ENCODE measurements around the gene PES1. TPM values are rescaled to one million over a fixed set of nuclear protein-coding genes. Genes with fewer than 3 reads are reported as not detected.

The PES1 gene
- total and polyA plus RNA-seq, 2 donors (not counting 1 experiment from before 2014, with no cell fraction given) = 51.2 to 61.3 TPM

DNA sequence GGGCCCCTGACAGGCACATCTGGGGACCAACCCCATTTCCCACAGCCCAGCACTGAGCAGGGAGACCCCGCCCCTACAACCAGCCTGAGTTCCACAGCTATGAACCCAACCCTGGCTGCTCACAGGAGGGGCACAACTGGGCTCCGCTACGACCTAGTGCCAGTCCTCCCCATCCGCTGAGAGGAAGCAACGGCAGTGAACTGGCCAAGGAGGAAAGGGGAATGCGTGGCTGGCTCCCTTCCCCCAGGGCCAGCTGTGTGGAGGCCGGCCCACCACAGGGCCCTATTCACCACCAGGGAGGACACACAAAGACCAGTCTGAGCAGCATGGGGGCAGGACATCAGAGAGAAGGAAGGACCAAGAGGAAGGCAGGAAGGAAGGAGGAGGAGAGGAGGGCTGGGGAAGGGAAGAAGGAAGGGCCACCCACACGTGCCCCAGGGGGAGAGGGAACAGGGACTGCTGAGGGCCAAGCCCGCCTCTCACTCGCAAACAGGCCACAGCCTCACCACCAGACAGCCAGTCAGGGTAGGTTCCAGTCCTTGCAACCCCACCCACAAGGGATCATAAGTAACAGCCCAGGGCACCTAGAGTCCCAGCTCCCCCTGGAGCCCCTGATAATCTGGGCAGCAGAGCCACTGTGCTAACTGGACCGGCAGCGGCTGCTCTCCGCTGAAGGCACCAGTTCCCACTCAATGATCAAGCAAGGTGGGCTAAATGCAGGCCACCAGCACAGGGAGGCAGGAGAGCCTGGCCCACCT is 8.7 kb downstream of the PES1 start:
- DNase-seq (ENCODE audit: low read depth in 2 of 2) = no peak
- Histone ChIP-seq H3K36me3 (ENCODE audit: control insufficient read depth, insufficient read depth, low read length) (peaks cover 60% of the 10 kb centered on the region), H3K9ac (ENCODE audit: insufficient read depth, low read length) (no peak overlapping the region), H3K4me2 (ENCODE audit: extremely low read depth, insufficient read depth, low read length) (no peak overlapping the region), H3K79me2 (ENCODE audit: control insufficient read depth, insufficient read depth, low read length) (no peaks in the 10 kb centered on the region), H2AFZ (ENCODE audit: low read length) (no peak overlapping the region), H3K4me3 (replicated peaks in 1 of 4; ENCODE audit: control extremely low read depth in 1 of 4, insufficient read depth in 1 of 4, low read depth in 3 of 4, low read length in 4 of 4) (no peak overlapping the region), H3K27ac (ENCODE audit: insufficient read depth, low read length) (no peak overlapping the region), H3K4me1 (ENCODE audit: control insufficient read depth, extremely low read depth, insufficient read depth, low read length) (no peaks in the 10 kb centered on the region), H3K9me3 (ENCODE audit: control insufficient read depth, insufficient read depth, low read depth, low read length) (no peaks in the 10 kb centered on the region), H3K27me3 (ENCODE audit: control insufficient read depth, insufficient read depth, low read length) (no peaks in the 10 kb centered on the region), H4K20me1 (ENCODE audit: control insufficient read depth, extremely low read depth, insufficient read depth, low read length) (peaks cover 2% of the 10 kb centered on the region)
- TF ChIP-seq EZH2 (IDR thresholded peaks at IDR 0.05; ENCODE audit: low read length, missing control alignments) = no peak
- TF ChIP-seq, protein P1, sequence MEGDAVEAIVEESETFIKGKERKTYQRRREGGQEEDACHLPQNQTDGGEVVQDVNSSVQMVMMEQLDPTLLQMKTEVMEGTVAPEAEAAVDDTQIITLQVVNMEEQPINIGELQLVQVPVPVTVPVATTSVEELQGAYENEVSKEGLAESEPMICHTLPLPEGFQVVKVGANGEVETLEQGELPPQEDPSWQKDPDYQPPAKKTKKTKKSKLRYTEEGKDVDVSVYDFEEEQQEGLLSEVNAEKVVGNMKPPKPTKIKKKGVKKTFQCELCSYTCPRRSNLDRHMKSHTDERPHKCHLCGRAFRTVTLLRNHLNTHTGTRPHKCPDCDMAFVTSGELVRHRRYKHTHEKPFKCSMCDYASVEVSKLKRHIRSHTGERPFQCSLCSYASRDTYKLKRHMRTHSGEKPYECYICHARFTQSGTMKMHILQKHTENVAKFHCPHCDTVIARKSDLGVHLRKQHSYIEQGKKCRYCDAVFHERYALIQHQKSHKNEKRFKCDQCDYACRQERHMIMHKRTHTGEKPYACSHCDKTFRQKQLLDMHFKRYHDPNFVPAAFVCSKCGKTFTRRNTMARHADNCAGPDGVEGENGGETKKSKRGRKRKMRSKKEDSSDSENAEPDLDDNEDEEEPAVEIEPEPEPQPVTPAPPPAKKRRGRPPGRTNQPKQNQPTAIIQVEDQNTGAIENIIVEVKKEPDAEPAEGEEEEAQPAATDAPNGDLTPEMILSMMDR (conservative IDR thresholded peaks at IDR 0.05 in 1 of 2, IDR thresholded peaks at IDR 0.05 in 1 of 2; ENCODE audit: low read depth in 1 of 2, low read length in 2 of 2) = no peak

DNA sequence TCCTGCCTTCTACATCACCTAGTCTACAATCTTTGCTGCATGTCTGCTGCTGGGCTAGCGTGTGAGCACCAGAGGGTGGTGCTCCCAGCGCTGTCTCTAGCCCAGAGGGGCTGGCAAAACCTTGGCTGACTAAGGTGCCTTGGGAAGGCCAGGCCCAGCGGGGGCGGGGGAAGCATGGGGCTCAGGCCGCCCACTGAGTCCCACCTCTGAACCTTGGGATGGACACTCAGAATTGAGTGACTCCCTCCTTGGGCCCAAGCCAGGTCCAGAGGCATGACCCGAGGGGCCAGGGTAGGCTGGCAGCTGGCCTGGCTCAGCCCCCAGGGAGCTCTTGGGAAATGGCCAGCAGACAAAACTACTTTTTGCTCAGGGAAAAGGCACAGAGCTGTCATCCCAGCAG is 9.7 kb downstream of the PES1 start:
- H3K27ac ChIP-seq (ENCODE audit: insufficient read depth, low read length) = no peak overlapping the region
- no peak overlapping the region for H3K4me3 ChIP-seq (replicated peaks in 1 of 4; ENCODE audit: control extremely low read depth in 1 of 4, insufficient read depth in 1 of 4, low read depth in 3 of 4, low read length in 4 of 4)
- H2AFZ ChIP-seq (ENCODE audit: low read length) = no peak overlapping the region
- peaks cover 2% of the 10 kb centered on the region for H4K20me1 ChIP-seq (ENCODE audit: control insufficient read depth, extremely low read depth, insufficient read depth, low read length)
- H3K79me2 ChIP-seq (ENCODE audit: control insufficient read depth, insufficient read depth, low read length) = no peaks in the 10 kb centered on the region
- TF ChIP-seq, protein P1 (conservative IDR thresholded peaks at IDR 0.05 in 1 of 2, IDR thresholded peaks at IDR 0.05 in 1 of 2; ENCODE audit: low read depth in 1 of 2, low read length in 2 of 2) = no peak
- TF ChIP-seq EZH2 (IDR thresholded peaks at IDR 0.05; ENCODE audit: low read length, missing control alignments) = no peak
- no peaks in the 10 kb centered on the region for H3K9me3 ChIP-seq (ENCODE audit: control insufficient read depth, insufficient read depth, low read depth, low read length)
- no peaks in the 10 kb centered on the region for H3K4me1 ChIP-seq (ENCODE audit: control insufficient read depth, extremely low read depth, insufficient read depth, low read length)
- H3K9ac ChIP-seq (ENCODE audit: insufficient read depth, low read length) = no peak overlapping the region
- H3K36me3 ChIP-seq (ENCODE audit: control insufficient read depth, insufficient read depth, low read length) = peaks cover 52% of the 10 kb centered on the region
- no peak for DNase-seq (ENCODE audit: low read depth in 2 of 2)
- H3K27me3 ChIP-seq (ENCODE audit: control insufficient read depth, insufficient read depth, low read length) = no peaks in the 10 kb centered on the region
- H3K4me2 ChIP-seq (ENCODE audit: extremely low read depth, insufficient read depth, low read length) = no peak overlapping the region

DNA sequence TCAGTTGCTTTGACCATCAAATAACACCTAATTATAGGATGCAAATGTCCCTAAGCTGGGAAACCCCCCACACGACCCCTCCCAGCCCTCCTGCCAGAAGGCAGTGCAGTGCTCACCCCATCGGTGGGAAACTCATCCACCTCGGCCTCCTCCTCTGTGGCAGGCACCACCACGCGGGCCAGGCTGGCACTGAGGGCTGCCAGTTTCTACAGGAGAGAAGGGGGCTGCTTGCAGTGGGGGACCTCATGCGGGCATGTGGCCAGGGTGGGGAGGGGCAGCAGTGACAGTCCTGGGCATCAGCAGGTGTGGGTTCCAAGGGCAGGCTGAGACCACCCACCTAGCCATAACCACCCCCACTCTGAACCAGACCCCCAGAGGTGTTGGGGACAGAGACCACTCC is 10.8 kb downstream of the PES1 start:
- Histone ChIP-seq H3K9ac (ENCODE audit: insufficient read depth, low read length) (no peak overlapping the region), H3K9me3 (ENCODE audit: control insufficient read depth, insufficient read depth, low read depth, low read length) (no peaks in the 10 kb centered on the region), H3K27ac (ENCODE audit: insufficient read depth, low read length) (no peak overlapping the region), H3K79me2 (ENCODE audit: control insufficient read depth, insufficient read depth, low read length) (no peaks in the 10 kb centered on the region), H3K27me3 (ENCODE audit: control insufficient read depth, insufficient read depth, low read length) (no peaks in the 10 kb centered on the region), H2AFZ (ENCODE audit: low read length) (no peak overlapping the region), H3K4me1 (ENCODE audit: control insufficient read depth, extremely low read depth, insufficient read depth, low read length) (no peaks in the 10 kb centered on the region), H4K20me1 (ENCODE audit: control insufficient read depth, extremely low read depth, insufficient read depth, low read length) (peaks cover 2% of the 10 kb centered on the region), H3K4me2 (ENCODE audit: extremely low read depth, insufficient read depth, low read length) (no peak overlapping the region), H3K4me3 (replicated peaks in 1 of 4; ENCODE audit: control extremely low read depth in 1 of 4, insufficient read depth in 1 of 4, low read depth in 3 of 4, low read length in 4 of 4) (no peak overlapping the region), H3K36me3 (ENCODE audit: control insufficient read depth, insufficient read depth, low read length) (peaks cover 54% of the 10 kb centered on the region)
- TF ChIP-seq, protein P1 (conservative IDR thresholded peaks at IDR 0.05 in 1 of 2, IDR thresholded peaks at IDR 0.05 in 1 of 2; ENCODE audit: low read depth in 1 of 2, low read length in 2 of 2) = no peak
- TF ChIP-seq EZH2 (IDR thresholded peaks at IDR 0.05; ENCODE audit: low read length, missing control alignments) = no peak
- DNase-seq (ENCODE audit: low read depth in 2 of 2) = no peak

Measured in fibroblast of lung (primary cell).